ENCODE measurements around the gene LRP5.

LRP5 gene

GRCh38 chr11:68312117-68312779, at the start of gene LRP5:
LRP5 (plus strand) TSS chr11:68312591; CDS start chr11:68312715, 124 bp downstream.
- peak; percentile 48 for DNase-seq
- Mint-ChIP-seq H3K4me3 (peak within 1 kb of the TSS; percentile 91), H3K36me3 (peaks cover 3% of the 10 kb centered on the region), H3K9me3 (no peaks in the 10 kb centered on the region), H3K27ac (peak within 1 kb of the TSS; percentile 82), H3K27me3 (peaks cover 38% of the 10 kb centered on the region), H3K4me1 (peaks cover 55% of the 10 kb centered on the region)
- CTCF ChIA-PET: no interaction called here

- Mint-ChIP-seq H3K4me3 (no peak overlapping the region), H3K9me3 (no peaks in the 10 kb centered on the region), H3K4me1 (peaks cover 10% of the 10 kb centered on the region), H3K27ac (no peak overlapping the region), H3K36me3 (peaks cover 29% of the 10 kb centered on the region), H3K27me3 (no peaks in the 10 kb centered on the region)
- no peak for DNase-seq
- CTCF ChIA-PET: no interaction called here
Observed at GRCh38 chr11:68263444-68264035, 48.9 kb upstream of the LRP5 start.

DNA sequence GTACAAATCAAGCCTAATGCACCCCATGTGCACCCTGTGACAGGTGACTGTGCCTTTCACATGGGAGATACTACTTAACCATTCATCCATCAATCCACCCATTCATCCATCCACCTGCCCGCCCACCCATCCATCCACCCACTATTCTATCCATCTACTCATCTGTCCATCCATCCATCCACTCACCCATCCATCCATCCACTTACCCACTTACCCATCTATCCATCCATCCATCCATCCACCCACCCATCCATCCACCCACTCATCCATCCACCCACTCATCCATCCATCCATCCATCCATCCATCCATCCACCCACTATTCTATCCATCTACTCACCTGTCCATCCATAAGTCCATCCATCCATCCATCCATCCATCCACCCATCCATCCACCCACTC, 48.1 kb upstream of the LRP5 start:
- DNase-seq: no peak
- H3K27ac Mint-ChIP-seq: no peak overlapping the region
- H3K9me3 Mint-ChIP-seq: no peaks in the 10 kb centered on the region
- no peaks in the 10 kb centered on the region for H3K27me3 Mint-ChIP-seq
- peaks cover 33% of the 10 kb centered on the region for H3K36me3 Mint-ChIP-seq
- H3K4me1 Mint-ChIP-seq: peaks cover 12% of the 10 kb centered on the region
- no peak overlapping the region for H3K4me3 Mint-ChIP-seq
- CTCF ChIA-PET: no interaction called here

GRCh38 chr11:68264741-68265540, 47.5 kb upstream of the LRP5 start:
- no peaks in the 10 kb centered on the region for H3K27me3 Mint-ChIP-seq
- H3K27ac Mint-ChIP-seq: no peak overlapping the region
- H3K4me1 Mint-ChIP-seq: peaks cover 19% of the 10 kb centered on the region
- H3K36me3 Mint-ChIP-seq: peaks cover 36% of the 10 kb centered on the region
- CTCF ChIA-PET: interaction anchor here (2.3 to 2.7 kb wide), 2 partner anchors 8 to 32 kb away, joined by 18 to 19 read pairs; no protein-coding TSS in a partner anchor
- no peaks in the 10 kb centered on the region for H3K9me3 Mint-ChIP-seq
- H3K4me3 Mint-ChIP-seq: no peak overlapping the region
- no peak for DNase-seq

DNA sequence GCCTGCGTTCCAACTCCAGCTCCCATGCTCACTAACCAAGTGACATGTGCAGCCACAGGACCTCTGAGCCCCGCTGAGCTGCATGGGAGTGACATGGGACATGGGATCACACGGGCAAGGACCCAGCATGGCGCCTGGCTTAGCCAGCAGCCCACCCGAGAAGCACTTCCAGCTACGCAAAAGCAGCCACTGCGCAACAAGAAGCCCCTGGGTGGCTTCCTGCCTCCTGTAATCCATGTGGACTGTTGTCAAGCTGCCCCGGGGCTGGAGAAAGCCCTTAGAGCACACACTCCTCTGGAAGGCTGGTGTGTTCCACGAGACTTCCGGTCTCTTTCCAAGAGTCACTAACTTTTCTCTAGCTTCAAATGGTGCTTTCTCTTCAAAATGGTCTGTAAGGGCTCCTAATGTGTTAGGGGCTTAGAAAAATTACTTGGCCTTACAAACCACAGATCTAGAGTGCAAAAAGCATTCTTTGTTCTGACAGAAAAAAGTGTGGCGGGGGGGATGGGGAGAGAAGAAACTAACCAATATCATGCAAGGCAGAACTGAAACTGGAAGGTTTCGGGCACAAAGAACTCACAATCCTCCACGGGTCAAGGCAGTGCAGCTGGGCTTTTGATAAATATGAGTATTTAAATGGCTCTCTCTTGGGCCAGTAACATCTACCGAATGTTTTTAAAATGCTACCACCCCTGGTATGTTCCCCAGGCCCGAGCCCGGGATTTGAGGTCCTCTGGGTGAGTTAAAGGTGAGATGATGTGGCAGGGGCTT, 46.1 kb upstream of the LRP5 start:
- H3K4me3 Mint-ChIP-seq: no peak overlapping the region
- H3K27me3 Mint-ChIP-seq: no peaks in the 10 kb centered on the region
- no peak for DNase-seq
- no peaks in the 10 kb centered on the region for H3K9me3 Mint-ChIP-seq
- peaks cover 36% of the 10 kb centered on the region for H3K36me3 Mint-ChIP-seq
- CTCF ChIA-PET: interaction anchor here (2.3 to 2.7 kb wide), 2 partner anchors 9 to 31 kb away, joined by 18 to 19 read pairs; no protein-coding TSS in a partner anchor
- peaks cover 28% of the 10 kb centered on the region for H3K4me1 Mint-ChIP-seq
- no peak overlapping the region for H3K27ac Mint-ChIP-seq

GRCh38 chr11:68266936-68267880, 45.2 kb upstream of the LRP5 start:
- CTCF ChIA-PET: interaction anchor here (2.3 to 2.7 kb wide), 2 partner anchors 10 to 30 kb away, joined by 18 to 19 read pairs; no protein-coding TSS in a partner anchor
- Mint-ChIP-seq H3K4me3 (no peak overlapping the region), H3K27me3 (peaks cover 3% of the 10 kb centered on the region), H3K4me1 (peaks cover 29% of the 10 kb centered on the region), H3K36me3 (peaks cover 30% of the 10 kb centered on the region), H3K27ac (no peak overlapping the region), H3K9me3 (no peaks in the 10 kb centered on the region)
- no peak for DNase-seq

GRCh38 chr11:68267881-68268240, 44.5 kb upstream of the LRP5 start:
- peaks cover 4% of the 10 kb centered on the region for H3K27me3 Mint-ChIP-seq
- peaks cover 36% of the 10 kb centered on the region for H3K4me1 Mint-ChIP-seq
- no peak overlapping the region for H3K27ac Mint-ChIP-seq
- CTCF ChIA-PET: interaction anchor here (2.7 kb wide), 1 partner anchor 30 kb away, joined by 18 read pairs; no protein-coding TSS in a partner anchor
- no peak overlapping the region for H3K4me3 Mint-ChIP-seq
- DNase-seq: no peak
- no peaks in the 10 kb centered on the region for H3K9me3 Mint-ChIP-seq
- H3K36me3 Mint-ChIP-seq: peaks cover 27% of the 10 kb centered on the region

DNA sequence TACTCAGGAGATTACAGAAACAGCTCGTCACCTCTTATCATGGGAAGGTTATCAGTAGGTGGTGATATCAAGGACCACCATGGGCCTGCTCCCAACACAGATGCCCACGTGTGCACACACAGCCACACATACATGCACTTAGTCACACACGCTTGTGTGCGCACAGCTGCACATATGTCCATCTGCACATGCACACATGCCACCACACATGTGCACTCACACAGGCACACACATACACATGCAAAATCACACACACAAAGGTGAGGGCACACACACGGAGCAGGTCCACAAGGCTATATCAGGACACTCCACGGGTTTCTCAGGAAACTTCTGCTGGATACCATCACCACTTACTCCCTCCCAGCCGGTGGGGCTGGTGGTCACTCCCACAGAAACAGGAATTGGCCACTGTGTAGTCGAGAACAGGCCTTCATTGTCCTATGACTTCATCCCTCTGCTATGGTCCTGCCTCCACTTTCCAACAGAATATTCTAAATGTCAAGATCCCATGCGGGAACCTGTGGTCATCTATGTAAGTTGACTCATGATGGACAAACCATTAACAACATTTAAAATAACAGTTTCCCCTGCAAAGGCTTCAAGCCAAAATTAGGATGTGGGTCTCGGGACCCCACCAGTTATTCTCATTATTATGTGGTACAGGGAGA, 42.8 kb upstream of the LRP5 start:
- H3K9me3 Mint-ChIP-seq: no peaks in the 10 kb centered on the region
- no peak overlapping the region for H3K27ac Mint-ChIP-seq
- no peak for DNase-seq
- H3K27me3 Mint-ChIP-seq: peaks cover 4% of the 10 kb centered on the region
- CTCF ChIA-PET: interaction anchor here (1.1 to 4.9 kb wide), 4 partner anchors 10 to 28 kb away, joined by 3 to 68 read pairs (median 6); no protein-coding TSS in a partner anchor
- H3K4me1 Mint-ChIP-seq: peaks cover 50% of the 10 kb centered on the region
- peak overlapping the region; percentile 16 for H3K4me3 Mint-ChIP-seq
- peaks cover 25% of the 10 kb centered on the region for H3K36me3 Mint-ChIP-seq

GRCh38 chr11:68270196-68271022, 42.0 kb upstream of the LRP5 start:
- H3K27me3 Mint-ChIP-seq: peaks cover 4% of the 10 kb centered on the region
- DNase-seq: no peak
- H3K9me3 Mint-ChIP-seq: no peaks in the 10 kb centered on the region
- CTCF ChIA-PET: interaction anchor here (0.7 to 4.9 kb wide), 10 partner anchors 9 to 117 kb away, joined by 3 to 68 read pairs (median 5); no protein-coding TSS in a partner anchor
- H3K36me3 Mint-ChIP-seq: peaks cover 25% of the 10 kb centered on the region
- H3K27ac Mint-ChIP-seq: no peak overlapping the region
- H3K4me1 Mint-ChIP-seq: peaks cover 50% of the 10 kb centered on the region
- H3K4me3 Mint-ChIP-seq: peak overlapping the region; percentile 96

DNA sequence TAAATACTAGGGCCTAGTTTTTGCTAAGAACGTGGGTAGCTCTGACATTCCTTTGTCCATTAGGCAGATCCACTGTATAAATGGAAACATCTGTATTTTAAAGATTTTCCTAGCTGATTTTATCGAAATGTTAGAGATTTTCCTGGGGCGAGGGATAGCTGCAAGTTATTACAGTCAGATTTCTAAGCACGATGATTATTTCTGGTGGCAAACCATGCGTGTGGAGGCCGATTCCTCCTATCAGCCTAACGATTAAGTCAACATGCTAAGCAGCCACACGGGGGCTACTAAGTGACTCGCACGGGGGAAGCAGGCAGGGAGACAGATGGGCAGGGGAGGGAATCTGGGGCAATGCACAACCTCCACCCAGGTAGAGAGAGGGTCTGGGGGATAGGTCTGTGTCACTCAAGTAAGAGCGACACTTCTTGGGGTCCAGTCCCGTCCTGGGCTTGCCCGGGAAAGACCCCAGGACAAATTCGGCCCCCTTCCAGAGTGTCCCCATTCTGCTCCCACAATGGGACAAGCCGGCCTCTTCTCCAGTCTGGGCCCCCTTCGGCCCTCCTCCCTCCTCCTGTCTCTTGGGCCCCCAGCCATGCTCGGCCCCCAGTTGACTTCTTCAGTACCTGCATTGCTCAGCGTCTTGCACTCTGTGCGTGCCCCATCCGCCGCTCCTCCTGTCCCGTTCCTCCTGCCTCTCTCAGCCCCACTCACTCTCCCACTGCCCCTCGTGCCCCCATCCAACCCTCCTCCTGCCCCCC, 41.2 kb upstream of the LRP5 start:
- CTCF ChIA-PET: interaction anchor here (0.7 to 4.9 kb wide), 12 partner anchors 8 to 117 kb away, joined by 3 to 68 read pairs (median 5); no protein-coding TSS in a partner anchor
- Mint-ChIP-seq H3K27ac (peak overlapping the region; percentile 97), H3K36me3 (peaks cover 25% of the 10 kb centered on the region), H3K4me1 (peaks cover 50% of the 10 kb centered on the region), H3K4me3 (peak overlapping the region; percentile 96), H3K27me3 (peaks cover 4% of the 10 kb centered on the region), H3K9me3 (no peaks in the 10 kb centered on the region)
- peak; percentile 76 for DNase-seq
